Sigmoid colon (tissue), 7 donors: ENCODE results near the gene EFCAB9. TPM values are rescaled to one million over a fixed set of nuclear protein-coding genes. Genes with fewer than 3 reads are reported as not detected.
A peak's percentile ranks its signal among the peaks of the same experiment; 100 is the strongest.
"Not testable (repeated sequence)": the region's sequence is repeated elsewhere in the genome, so short reads cannot be mapped to it uniquely, and the experiment has no call there.

Experiments used
- DNase-seq: peaks from one replicate; pipeline ENCODE4 v3.0.0-alpha.2; 2019
- H3K27ac ChIP-seq, 4 donors: fragments of 200-600 bp; sonication (generic); one replicate each; pipeline ENCODE4 v1.5.1; 2016 to 2019; ENCODE audit warnings: mild to moderate bottlenecking in 1 of 4
- H3K27me3 ChIP-seq, 3 donors: fragments of 200-600 bp; sonication (generic); one replicate each; pipeline ENCODE4 v1.5.1; 2019; ENCODE audit warnings: mild to moderate bottlenecking in 1 of 3
- H3K36me3 ChIP-seq, 4 donors: fragments of 200-600 bp; sonication (generic); one replicate each; pipeline ENCODE4 v1.5.1; 2016 to 2019
- H3K4me1 ChIP-seq, 4 donors: fragments of 200-600 bp; sonication (generic); one replicate each; pipeline ENCODE4 v1.5.1; 2017 to 2019
- H3K4me3 ChIP-seq, 4 donors: fragments of 200-600 bp; sonication (generic); one replicate each; pipeline ENCODE4 v1.5.1; 2017 to 2019; ENCODE audit warnings: mild to moderate bottlenecking in 2 of 4, moderate library complexity in 1 of 4
- H3K9me3 ChIP-seq, 4 donors: fragments of 200-600 bp in 3 of 4; sonication (generic) in 3 of 4; one replicate each; pipeline versions ENCODE4 v1.5.1 to v1.6.1; 2013 to 2019
- CTCF ChIP-seq, 4 experiments: fragments of 450-650 bp in 3 of 4; fragments of 200-600 bp in 1 of 4; IDR thresholded peaks; one replicate each; pipeline ENCODE4 v1.5.1; 2016 to 2019; ENCODE audit warnings: antibody characterized with exemption in 4 of 4, mild to moderate bottlenecking in 3 of 4, moderate library complexity in 2 of 4
- EP300 ChIP-seq, 4 donors: sonication (generic); formaldehyde crosslinking; IDR thresholded peaks; one replicate each; pipeline ENCODE4 v1.6.1; 2017; ENCODE audit warnings: antibody characterized with exemption in 4 of 4
- POLR2A ChIP-seq, 2 donors: fragments of 450-650 bp; IDR thresholded peaks; one replicate each; pipeline ENCODE4 v1.6.1; 2016; ENCODE audit warnings: antibody characterized with exemption in 2 of 2, mild to moderate bottlenecking in 2 of 2, moderate library complexity in 2 of 2
- POLR2AphosphoS5 ChIP-seq, 4 donors: sonication (generic); formaldehyde crosslinking; IDR thresholded peaks; one replicate each; pipeline ENCODE4 v1.6.1; 2017; ENCODE audit warnings: antibody characterized with exemption in 4 of 4
- WGBS, 2 donors: extraction: QIAGEN DNeasy Blood & Tissue Kit; methylation state at CpG; one replicate each; pipeline ENCODE4 v1.1.7; 2013; 5-methylcytosine and 5-hydroxymethylcytosine counted together
- intact Hi-C: fragments of 100-400 bp; cut with DNase I; formaldehyde crosslinking; loops from one replicate; pipeline ENCODE4 v1.15.1; 2023
- polyA plus RNA-seq, 3 donors: library from polyadenylated mRNA; stranded (reverse); fragments of 200-250 nt; gene quantifications; one replicate each; pipeline ENCODE4 v1.2.3, GENCODE V29; 2013
- total RNA-seq, 4 donors: library from RNA; depleted of rRNA; stranded (reverse); fragments of >200 nt; gene quantifications; one replicate each; pipeline ENCODE4 v1.1.0, GENCODE V29; 2016
- donor health status: healthy with polysubstance abuse.
- donor health status: Bipolar disorder and iron deficiency.
- donor health status: healthy.

The EFCAB9 gene
- total and polyA plus RNA-seq, 7 donors, result not detected

- Histone ChIP-seq H3K36me3 (no peaks in the 10 kb centered on the region), H3K4me3 (peak overlapping the region; percentile 72 to 87 (median 80)), H3K4me1 (peaks cover 0 to 26% (median 16%) of the 10 kb centered on the region in 4 donors), H3K27ac (peak overlapping the region; percentile 89 to 93 (median 92)), H3K9me3 (no peaks in the 10 kb centered on the region), H3K27me3 (no peaks in the 10 kb centered on the region)
- intact Hi-C loops, result loop anchor here (1.0 to 5.0 kb wide), 6 partner anchors 82 to 276 kb away; partner anchors contain the start of genes FBXW11 and SH3PXD2B
- whole genome bisulfite sequencing, 2 donors, result 48% methylated on average over 30 of the region's 30 CpGs
- peak; percentile 37 for DNase-seq
- TF ChIP-seq POLR2AphosphoS5 (IDR thresholded peaks at IDR 0.05), result no peak
- no peak for TF ChIP-seq CTCF (IDR thresholded peaks at IDR 0.05)
- TF ChIP-seq EP300 (IDR thresholded peaks at IDR 0.05), result no peak
- no peak for TF ChIP-seq POLR2A (IDR thresholded peaks at IDR 0.05)
Observed at GRCh38 chr5:172188893-172189692, 4.9 kb upstream of the EFCAB9 start.

GRCh38 chr5:172189693-172190296, 4.2 kb upstream of the EFCAB9 start:
- TF ChIP-seq POLR2AphosphoS5 (IDR thresholded peaks at IDR 0.05) (no peak), POLR2A (IDR thresholded peaks at IDR 0.05) (no peak), EP300 (IDR thresholded peaks at IDR 0.05) (no peak), CTCF (IDR thresholded peaks at IDR 0.05) (no peak)
- Histone ChIP-seq H3K36me3 (no peaks in the 10 kb centered on the region), H3K4me1 (peaks cover 0 to 26% (median 16%) of the 10 kb centered on the region in 4 donors), H3K27me3 (no peaks in the 10 kb centered on the region), H3K9me3 (no peaks in the 10 kb centered on the region), H3K27ac (no peak overlapping the region), H3K4me3 (no peak overlapping the region)
- DNase-seq, result no peak
- intact Hi-C loops, result loop anchor here (2.0 to 5.0 kb wide), 4 partner anchors 137 to 277 kb away; partner anchors contain the start of genes FBXW11 and SH3PXD2B
- WGBS, 2 donors, result 75 to 80% methylated on average over 3 of the region's 3 CpGs

DNA sequence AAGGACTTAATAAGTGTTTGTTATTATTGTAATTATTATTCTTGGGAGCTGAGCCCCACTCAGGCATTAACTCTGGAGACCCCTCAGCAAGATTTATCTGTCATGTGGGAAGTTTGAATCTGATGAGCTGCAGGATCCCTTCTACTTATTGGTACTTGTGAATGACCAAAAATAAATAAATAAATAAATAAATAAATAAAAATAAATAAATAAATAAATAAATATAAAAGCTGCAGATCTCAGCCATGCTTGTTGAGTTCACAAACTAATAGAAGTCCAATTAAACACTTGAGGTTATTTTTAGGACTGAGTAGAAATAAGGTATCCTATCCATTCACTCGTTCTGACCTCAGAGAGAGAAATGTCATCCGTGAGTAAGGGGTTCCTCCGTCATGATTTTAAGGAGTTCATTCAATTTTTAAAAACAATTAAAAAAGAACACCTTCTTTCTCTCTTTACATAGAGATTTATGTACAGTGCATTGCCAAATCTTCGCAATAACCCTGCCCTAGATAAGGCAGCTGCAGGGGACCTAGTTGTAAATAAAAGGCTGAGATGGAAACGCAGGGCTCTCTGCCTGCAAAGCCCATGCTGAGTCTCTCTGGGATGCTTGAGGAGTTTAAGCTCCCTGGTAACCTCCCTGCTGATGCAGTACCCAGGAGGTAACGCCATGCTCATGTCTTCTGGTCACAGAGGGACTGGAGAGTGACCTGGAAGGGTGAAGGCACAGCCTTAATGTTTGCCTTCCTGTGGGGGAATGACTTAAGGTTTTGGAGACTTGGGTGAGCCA, 1.2 kb downstream of the EFCAB9 start:
- 55 to 78% methylated on average over 6 of the region's 6 CpGs for WGBS, 2 donors
- Histone ChIP-seq H3K4me1 (no peaks in the 10 kb centered on the region), H3K36me3 (no peaks in the 10 kb centered on the region), H3K27me3 (no peaks in the 10 kb centered on the region), H3K4me3 (no peak overlapping the region), H3K27ac (no peak overlapping the region), H3K9me3 (no peaks in the 10 kb centered on the region)
- no peak for DNase-seq
- TF ChIP-seq EP300 (IDR thresholded peaks at IDR 0.05) (no peak), POLR2AphosphoS5 (IDR thresholded peaks at IDR 0.05) (no peak), CTCF (IDR thresholded peaks at IDR 0.05) (no peak), POLR2A (IDR thresholded peaks at IDR 0.05) (no peak)
- intact Hi-C loops, result no loop called here

GRCh38 chr5:172197775-172198174, 3.8 kb downstream of the EFCAB9 start:
- H3K4me1 ChIP-seq, DNase-seq, H3K4me3 ChIP-seq, intact Hi-C loops, H3K36me3 ChIP-seq, H3K9me3 ChIP-seq, H3K27ac ChIP-seq, H3K27me3 ChIP-seq: not testable (repeated sequence)
- 82 to 86% methylated on average over 4 of the region's 4 CpGs for WGBS, 2 donors

GRCh38 chr5:172199446-172199845, 5.5 kb downstream of the EFCAB9 start:
- Histone ChIP-seq H3K9me3 (no peaks in the 10 kb centered on the region), H3K27ac (no peak overlapping the region), H3K36me3 (no peaks in the 10 kb centered on the region), H3K4me3 (no peak overlapping the region), H3K27me3 (no peaks in the 10 kb centered on the region), H3K4me1 (no peaks in the 10 kb centered on the region)
- no peak for DNase-seq
- TF ChIP-seq EP300 (IDR thresholded peaks at IDR 0.05) (no peak), POLR2A (IDR thresholded peaks at IDR 0.05) (no peak), POLR2AphosphoS5 (IDR thresholded peaks at IDR 0.05) (no peak), CTCF (IDR thresholded peaks at IDR 0.05) (no peak)
- WGBS, 2 donors, result 84 to 90% methylated on average over 10 of the region's 10 CpGs
- intact Hi-C loops, result no loop called here
